ENCODE measurements around the gene APEX1.

APEX1 gene

DNA sequence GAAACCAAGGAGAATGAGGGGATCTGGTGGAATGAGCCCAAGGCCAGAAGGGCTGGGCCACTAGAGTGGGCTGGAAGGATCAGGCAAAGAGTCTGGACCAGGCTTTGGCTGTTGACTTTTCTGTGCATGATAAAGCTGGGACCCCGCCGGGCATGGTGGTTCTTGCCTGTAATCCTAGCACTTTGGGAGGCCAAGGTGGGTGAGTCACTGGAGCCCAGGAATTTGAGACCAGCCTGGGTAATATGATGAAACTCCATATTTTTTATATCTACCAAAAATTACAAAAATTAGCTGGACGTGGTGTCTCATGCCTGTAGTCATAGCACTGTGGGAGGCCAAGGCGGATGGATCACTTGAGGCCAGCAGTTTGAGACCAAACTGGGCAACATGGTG is 18.7 kb upstream of the APEX1 start:
- H3K27ac ChIP-seq (ENCODE audit: low read depth, low read length) = no peak overlapping the region
- H3K4me3 ChIP-seq (ENCODE audit: low read length) = no peak overlapping the region
- no peaks in the 10 kb centered on the region for H4K20me1 ChIP-seq (ENCODE audit: control insufficient read depth, insufficient read depth, low read depth, low read length)
- no peaks in the 10 kb centered on the region for H3F3A ChIP-seq (ENCODE audit: control insufficient read depth, insufficient read depth)
- H3K4me2 ChIP-seq (ENCODE audit: low read length) = no peak overlapping the region
- H3K79me2 ChIP-seq (ENCODE audit: control insufficient read depth, low read length) = no peaks in the 10 kb centered on the region
- H3K4me1 ChIP-seq (ENCODE audit: control insufficient read depth, low read length) = peaks cover 26% of the 10 kb centered on the region
- no peaks in the 10 kb centered on the region for H3K27me3 ChIP-seq (ENCODE audit: control insufficient read depth, low read length)
- TF ChIP-seq EZH2phosphoT487 (IDR thresholded peaks at IDR 0.05; ENCODE audit: borderline replicate concordance, low read length) = no peak
- TF ChIP-seq, protein P1, sequence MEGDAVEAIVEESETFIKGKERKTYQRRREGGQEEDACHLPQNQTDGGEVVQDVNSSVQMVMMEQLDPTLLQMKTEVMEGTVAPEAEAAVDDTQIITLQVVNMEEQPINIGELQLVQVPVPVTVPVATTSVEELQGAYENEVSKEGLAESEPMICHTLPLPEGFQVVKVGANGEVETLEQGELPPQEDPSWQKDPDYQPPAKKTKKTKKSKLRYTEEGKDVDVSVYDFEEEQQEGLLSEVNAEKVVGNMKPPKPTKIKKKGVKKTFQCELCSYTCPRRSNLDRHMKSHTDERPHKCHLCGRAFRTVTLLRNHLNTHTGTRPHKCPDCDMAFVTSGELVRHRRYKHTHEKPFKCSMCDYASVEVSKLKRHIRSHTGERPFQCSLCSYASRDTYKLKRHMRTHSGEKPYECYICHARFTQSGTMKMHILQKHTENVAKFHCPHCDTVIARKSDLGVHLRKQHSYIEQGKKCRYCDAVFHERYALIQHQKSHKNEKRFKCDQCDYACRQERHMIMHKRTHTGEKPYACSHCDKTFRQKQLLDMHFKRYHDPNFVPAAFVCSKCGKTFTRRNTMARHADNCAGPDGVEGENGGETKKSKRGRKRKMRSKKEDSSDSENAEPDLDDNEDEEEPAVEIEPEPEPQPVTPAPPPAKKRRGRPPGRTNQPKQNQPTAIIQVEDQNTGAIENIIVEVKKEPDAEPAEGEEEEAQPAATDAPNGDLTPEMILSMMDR (IDR thresholded peaks at IDR 0.05; ENCODE audit: low read depth, low read length, poor library complexity, severe bottlenecking) = no peak
- H3K9me3 ChIP-seq (ENCODE audit: control insufficient read depth, insufficient read depth, low read length) = no peaks in the 10 kb centered on the region
- H3K9me2 ChIP-seq (replicated peaks; ENCODE audit: control insufficient read depth, low read length) = no peaks in the 10 kb centered on the region
- H3K36me3 ChIP-seq (ENCODE audit: control insufficient read depth, low read length) = no peaks in the 10 kb centered on the region

DNA sequence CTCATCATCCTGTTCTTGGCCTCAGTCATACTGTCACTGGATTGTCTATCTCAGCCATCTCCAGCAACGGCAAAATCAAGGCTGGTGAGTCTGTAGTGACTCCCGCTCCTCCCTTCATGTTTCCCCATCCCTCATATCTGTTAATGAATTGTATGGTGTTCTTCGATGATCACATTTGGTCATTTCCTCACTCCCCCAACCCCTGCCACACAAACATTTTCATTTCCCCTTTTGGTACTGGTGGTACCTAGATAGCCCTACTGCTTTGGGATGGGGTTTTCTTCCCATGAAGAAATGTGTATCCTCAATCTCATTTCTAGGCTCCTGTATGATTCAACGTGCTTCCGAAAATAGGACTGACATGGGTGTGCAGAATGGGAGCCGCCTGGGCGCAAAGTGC is 16.4 kb upstream of the APEX1 start:
- no peaks in the 10 kb centered on the region for H3K79me2 ChIP-seq (ENCODE audit: control insufficient read depth, low read length)
- no peaks in the 10 kb centered on the region for H3F3A ChIP-seq (ENCODE audit: control insufficient read depth, insufficient read depth)
- H3K9me3 ChIP-seq (ENCODE audit: control insufficient read depth, insufficient read depth, low read length) = no peaks in the 10 kb centered on the region
- H3K36me3 ChIP-seq (ENCODE audit: control insufficient read depth, low read length) = no peaks in the 10 kb centered on the region
- no peak for TF ChIP-seq EZH2phosphoT487 (IDR thresholded peaks at IDR 0.05; ENCODE audit: borderline replicate concordance, low read length)
- TF ChIP-seq, protein P1 (IDR thresholded peaks at IDR 0.05; ENCODE audit: low read depth, low read length, poor library complexity, severe bottlenecking) = no peak
- H3K27ac ChIP-seq (ENCODE audit: low read depth, low read length) = no peak overlapping the region
- peaks cover 26% of the 10 kb centered on the region for H3K4me1 ChIP-seq (ENCODE audit: control insufficient read depth, low read length)
- no peaks in the 10 kb centered on the region for H3K9me2 ChIP-seq (replicated peaks; ENCODE audit: control insufficient read depth, low read length)
- no peak overlapping the region for H3K4me3 ChIP-seq (ENCODE audit: low read length)
- no peaks in the 10 kb centered on the region for H4K20me1 ChIP-seq (ENCODE audit: control insufficient read depth, insufficient read depth, low read depth, low read length)
- H3K4me2 ChIP-seq (ENCODE audit: low read length) = no peak overlapping the region
- no peaks in the 10 kb centered on the region for H3K27me3 ChIP-seq (ENCODE audit: control insufficient read depth, low read length)

DNA sequence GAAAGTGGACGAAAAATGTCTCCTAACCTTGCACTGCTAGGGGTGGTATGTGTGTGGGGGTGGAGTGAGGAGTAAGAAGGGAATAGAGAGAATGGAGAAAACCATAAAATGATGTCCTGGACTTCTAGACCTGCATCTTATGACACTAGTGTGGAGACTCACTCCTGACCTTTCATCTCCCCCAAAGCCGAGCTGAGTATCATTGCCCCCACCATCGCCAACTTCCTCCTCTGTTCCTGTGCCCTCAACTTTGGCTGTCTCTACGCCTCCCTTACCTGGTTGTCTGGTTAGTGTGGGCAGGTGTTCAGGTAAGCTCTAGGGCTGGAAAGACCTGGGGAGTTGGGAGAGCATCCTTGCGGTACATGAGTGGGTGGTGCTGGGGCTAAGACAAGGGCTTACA is 14.6 kb upstream of the APEX1 start:
- H3K36me3 ChIP-seq (ENCODE audit: control insufficient read depth, low read length) = peaks cover 9% of the 10 kb centered on the region
- H3K79me2 ChIP-seq (ENCODE audit: control insufficient read depth, low read length) = no peaks in the 10 kb centered on the region
- no peaks in the 10 kb centered on the region for H4K20me1 ChIP-seq (ENCODE audit: control insufficient read depth, insufficient read depth, low read depth, low read length)
- peaks cover 27% of the 10 kb centered on the region for H3K4me1 ChIP-seq (ENCODE audit: control insufficient read depth, low read length)
- H3K27me3 ChIP-seq (ENCODE audit: control insufficient read depth, low read length) = no peaks in the 10 kb centered on the region
- peaks cover 7% of the 10 kb centered on the region; the same call in 1 of the 2 replicates for H3F3A ChIP-seq (ENCODE audit: control insufficient read depth, insufficient read depth)
- H3K9me3 ChIP-seq (ENCODE audit: control insufficient read depth, insufficient read depth, low read length) = no peaks in the 10 kb centered on the region
- H3K9me2 ChIP-seq (replicated peaks; ENCODE audit: control insufficient read depth, low read length) = no peaks in the 10 kb centered on the region
- H3K4me3 ChIP-seq (ENCODE audit: low read length) = no peak overlapping the region
- TF ChIP-seq, protein P1 (IDR thresholded peaks at IDR 0.05; ENCODE audit: low read depth, low read length, poor library complexity, severe bottlenecking) = no peak
- no peak for TF ChIP-seq EZH2phosphoT487 (IDR thresholded peaks at IDR 0.05; ENCODE audit: borderline replicate concordance, low read length)
- no peak overlapping the region for H3K27ac ChIP-seq (ENCODE audit: low read depth, low read length)
- no peak overlapping the region for H3K4me2 ChIP-seq (ENCODE audit: low read length)

DNA sequence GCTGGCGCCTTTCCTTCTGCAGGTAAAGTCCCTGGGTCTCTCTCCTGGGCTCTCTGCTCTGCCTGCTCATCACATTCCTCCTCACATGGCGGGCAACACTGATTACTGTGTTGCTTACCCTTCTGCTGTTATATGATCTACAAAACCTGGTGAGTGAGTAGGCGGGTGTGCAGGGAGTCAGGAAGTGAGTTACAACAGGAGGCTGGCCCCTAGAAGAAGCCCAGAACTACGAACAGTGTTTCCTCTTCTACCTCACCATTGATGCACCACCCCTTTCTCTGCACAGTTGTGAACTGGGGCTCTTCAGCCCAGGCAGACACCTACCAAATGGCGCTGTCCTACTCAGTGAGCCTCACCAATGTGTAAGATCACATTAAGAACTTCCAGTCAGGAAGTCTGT is 14.1 kb upstream of the APEX1 start:
- no peaks in the 10 kb centered on the region for H4K20me1 ChIP-seq (ENCODE audit: control insufficient read depth, insufficient read depth, low read depth, low read length)
- H3K4me1 ChIP-seq (ENCODE audit: control insufficient read depth, low read length) = peaks cover 31% of the 10 kb centered on the region
- H3K79me2 ChIP-seq (ENCODE audit: control insufficient read depth, low read length) = no peaks in the 10 kb centered on the region
- no peaks in the 10 kb centered on the region for H3K27me3 ChIP-seq (ENCODE audit: control insufficient read depth, low read length)
- peaks cover 7% of the 10 kb centered on the region; the same call in 1 of the 2 replicates for H3F3A ChIP-seq (ENCODE audit: control insufficient read depth, insufficient read depth)
- H3K9me3 ChIP-seq (ENCODE audit: control insufficient read depth, insufficient read depth, low read length) = no peaks in the 10 kb centered on the region
- H3K36me3 ChIP-seq (ENCODE audit: control insufficient read depth, low read length) = peaks cover 13% of the 10 kb centered on the region
- TF ChIP-seq, protein P1 (IDR thresholded peaks at IDR 0.05; ENCODE audit: low read depth, low read length, poor library complexity, severe bottlenecking) = no peak
- no peak for TF ChIP-seq EZH2phosphoT487 (IDR thresholded peaks at IDR 0.05; ENCODE audit: borderline replicate concordance, low read length)
- H3K27ac ChIP-seq (ENCODE audit: low read depth, low read length) = no peak overlapping the region
- no peak overlapping the region for H3K4me2 ChIP-seq (ENCODE audit: low read length)
- no peaks in the 10 kb centered on the region for H3K9me2 ChIP-seq (replicated peaks; ENCODE audit: control insufficient read depth, low read length)
- H3K4me3 ChIP-seq (ENCODE audit: low read length) = no peak overlapping the region
